Endothelial cell of umbilical vein (primary cell): Measurements from ENCODE around the gene MYBBP1A.

ENCODE experiments used
- CTCF ChIP-seq, 2 donors: IDR thresholded peaks; 1 replicate in 1 of 2; 2 replicates in 1 of 2; pipeline ENCODE4 v1.5.1; 2011; ENCODE audit warnings: low read length in 2 of 2, mild to moderate bottlenecking in 2 of 2, moderate library complexity in 2 of 2, control low read depth in 1 of 2, inconsistent platforms in 1 of 2, low read depth in 1 of 2; ENCODE audit not compliant: insufficient read depth in 1 of 2; ENCODE audit errors: extremely low read depth in 1 of 2
- EZH2 ChIP-seq: IDR thresholded peaks from 2 replicates; pipeline ENCODE4 v1.6.1; 2012; ENCODE audit warnings: borderline replicate concordance, low read depth, mild to moderate bottlenecking, moderate library complexity, low read length, inconsistent platforms; ENCODE audit not compliant: severe bottlenecking
- FOS ChIP-seq: IDR thresholded peaks from 2 replicates; pipeline ENCODE4 v1.6.1; 2011; ENCODE audit warnings: mild to moderate bottlenecking, low read length, moderate library complexity, borderline replicate concordance; ENCODE audit not compliant: insufficient read depth
- GATA2 ChIP-seq: IDR thresholded peaks from 2 replicates; pipeline ENCODE4 v1.7.0; 2011; ENCODE audit warnings: low read depth, mild to moderate bottlenecking, moderate library complexity, mixed read lengths, low read length; ENCODE audit not compliant: insufficient read length, insufficient read depth
- JUN ChIP-seq: IDR thresholded peaks from 2 replicates; pipeline ENCODE4 v1.6.1; 2011; ENCODE audit warnings: borderline replicate concordance, low read depth; ENCODE audit not compliant: insufficient read length, insufficient read depth
- MAX ChIP-seq: IDR thresholded peaks from 2 replicates; pipeline ENCODE4 v1.6.1; 2011; ENCODE audit not compliant: insufficient read depth, insufficient read length
- MYC ChIP-seq: IDR thresholded peaks from one replicate; pipeline ENCODE4 v1.6.1; 2011; ENCODE audit warnings: mild to moderate bottlenecking, low read depth, low read length
- POLR2A ChIP-seq: IDR thresholded peaks from 2 replicates; pipeline ENCODE4 v1.6.1; 2012; ENCODE audit warnings: low read depth, mild to moderate bottlenecking, control low read depth, low read length
- POLR2AphosphoS5 ChIP-seq: IDR thresholded peaks from 2 replicates; pipeline ENCODE4 v1.6.1; 2012; ENCODE audit warnings: low read depth, mild to moderate bottlenecking, control low read depth, low read length, moderate library complexity; ENCODE audit not compliant: insufficient read depth

GRCh38 chr17:4529533-4530152, 25.5 kb downstream of the MYBBP1A start:
- no peak for TF ChIP-seq JUN
- no peak for TF ChIP-seq CTCF (IDR thresholded peaks at IDR 0.05; ENCODE audit: extremely low read depth in 1 of 2, insufficient read depth in 1 of 2, low read depth in 1 of 2, low read length in 2 of 2)
- no peak for TF ChIP-seq POLR2AphosphoS5
- no peak for TF ChIP-seq EZH2
- no peak for TF ChIP-seq GATA2
- TF ChIP-seq POLR2A: no peak
- no peak for TF ChIP-seq MAX
- TF ChIP-seq FOS: no peak
- TF ChIP-seq MYC: no peak
